Ishikawa (cell line): Measurements from ENCODE around the gene NKAPL.

Experiments
- CEBPB ChIP-seq: IDR thresholded peaks from 2 replicates; pipeline ENCODE4 v1.6.1; 2012
- CREB1 ChIP-seq: IDR thresholded peaks from 2 replicates; pipeline ENCODE4 v1.6.1; 2012; ENCODE audit warnings: low read depth
- EGR1 ChIP-seq: IDR thresholded peaks from 2 replicates; pipeline ENCODE4 v1.6.1; 2012
- EP300 ChIP-seq: IDR thresholded peaks from 2 replicates; pipeline ENCODE4 v1.6.1; 2012; ENCODE audit warnings: borderline replicate concordance
- FOXM1 ChIP-seq: IDR thresholded peaks from 2 replicates; pipeline ENCODE4 v1.6.1; 2012; ENCODE audit warnings: low read depth, borderline replicate concordance
- NFIC ChIP-seq: IDR thresholded peaks from 2 replicates; pipeline ENCODE4 v1.6.1; 2012
- RAD21 ChIP-seq: IDR thresholded peaks from 2 replicates; pipeline ENCODE4 v1.6.1; 2012; ENCODE audit warnings: low read depth
- TAF1 ChIP-seq: IDR thresholded peaks from 2 replicates; pipeline ENCODE4 v1.6.1; 2012; ENCODE audit warnings: low read depth, mild to moderate bottlenecking
- TCF12 ChIP-seq: IDR thresholded peaks from 2 replicates; pipeline ENCODE4 v1.6.1; 2012; ENCODE audit warnings: low read depth
- TEAD4 ChIP-seq: IDR thresholded peaks from 2 replicates; pipeline ENCODE4 v1.6.1; 2012
- YY1 ChIP-seq: IDR thresholded peaks from 2 replicates; pipeline ENCODE4 v1.6.1; 2012; ENCODE audit warnings: low read depth
- ZBTB7A ChIP-seq: IDR thresholded peaks from 2 replicates; pipeline ENCODE4 v1.6.1; 2012; ENCODE audit warnings: low read depth
- TF ChIP-seq, protein P1 (sequence below): IDR thresholded peaks from 2 replicates; pipeline ENCODE4 v1.6.1; 2012
- TF ChIP-seq, protein P2 (sequence below): IDR thresholded peaks from 2 replicates; pipeline ENCODE4 v1.6.1; 2012; ENCODE audit warnings: low read depth, mild to moderate bottlenecking
- TF ChIP-seq, protein P3 (sequence below): IDR thresholded peaks from 2 replicates; pipeline ENCODE4 v1.6.1; 2012

The NKAPL gene

DNA sequence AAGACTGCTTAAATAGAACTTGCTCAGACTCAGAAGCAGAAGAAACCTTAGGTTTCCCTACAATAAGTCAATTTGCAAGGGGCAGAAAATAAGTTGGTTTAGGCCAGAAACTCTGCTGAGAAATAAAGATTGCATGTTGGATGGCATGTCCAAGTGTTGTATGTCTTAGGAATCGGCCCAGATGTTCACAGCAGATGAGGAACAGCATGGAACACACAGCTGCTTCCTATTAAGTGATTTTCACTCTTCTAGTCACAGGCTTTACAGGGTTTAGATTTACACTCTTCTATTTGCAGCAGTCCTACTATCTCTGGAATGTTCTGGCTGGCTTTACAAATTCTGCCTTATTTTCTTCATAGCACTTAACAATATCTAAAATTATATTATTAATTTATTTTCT is 10.2 kb upstream of the NKAPL start:
- TF ChIP-seq, protein P1, sequence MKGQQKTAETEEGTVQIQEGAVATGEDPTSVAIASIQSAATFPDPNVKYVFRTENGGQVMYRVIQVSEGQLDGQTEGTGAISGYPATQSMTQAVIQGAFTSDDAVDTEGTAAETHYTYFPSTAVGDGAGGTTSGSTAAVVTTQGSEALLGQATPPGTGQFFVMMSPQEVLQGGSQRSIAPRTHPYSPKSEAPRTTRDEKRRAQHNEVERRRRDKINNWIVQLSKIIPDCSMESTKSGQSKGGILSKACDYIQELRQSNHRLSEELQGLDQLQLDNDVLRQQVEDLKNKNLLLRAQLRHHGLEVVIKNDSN, result no peak
- TF ChIP-seq TEAD4 (no peak), YY1 (no peak), TCF12 (no peak), EP300 (no peak), CREB1 (no peak), NFIC (no peak), TAF1 (no peak), ZBTB7A (no peak), CEBPB (no peak), EGR1 (no peak), RAD21 (no peak), FOXM1 (no peak)
- TF ChIP-seq, protein P2, sequence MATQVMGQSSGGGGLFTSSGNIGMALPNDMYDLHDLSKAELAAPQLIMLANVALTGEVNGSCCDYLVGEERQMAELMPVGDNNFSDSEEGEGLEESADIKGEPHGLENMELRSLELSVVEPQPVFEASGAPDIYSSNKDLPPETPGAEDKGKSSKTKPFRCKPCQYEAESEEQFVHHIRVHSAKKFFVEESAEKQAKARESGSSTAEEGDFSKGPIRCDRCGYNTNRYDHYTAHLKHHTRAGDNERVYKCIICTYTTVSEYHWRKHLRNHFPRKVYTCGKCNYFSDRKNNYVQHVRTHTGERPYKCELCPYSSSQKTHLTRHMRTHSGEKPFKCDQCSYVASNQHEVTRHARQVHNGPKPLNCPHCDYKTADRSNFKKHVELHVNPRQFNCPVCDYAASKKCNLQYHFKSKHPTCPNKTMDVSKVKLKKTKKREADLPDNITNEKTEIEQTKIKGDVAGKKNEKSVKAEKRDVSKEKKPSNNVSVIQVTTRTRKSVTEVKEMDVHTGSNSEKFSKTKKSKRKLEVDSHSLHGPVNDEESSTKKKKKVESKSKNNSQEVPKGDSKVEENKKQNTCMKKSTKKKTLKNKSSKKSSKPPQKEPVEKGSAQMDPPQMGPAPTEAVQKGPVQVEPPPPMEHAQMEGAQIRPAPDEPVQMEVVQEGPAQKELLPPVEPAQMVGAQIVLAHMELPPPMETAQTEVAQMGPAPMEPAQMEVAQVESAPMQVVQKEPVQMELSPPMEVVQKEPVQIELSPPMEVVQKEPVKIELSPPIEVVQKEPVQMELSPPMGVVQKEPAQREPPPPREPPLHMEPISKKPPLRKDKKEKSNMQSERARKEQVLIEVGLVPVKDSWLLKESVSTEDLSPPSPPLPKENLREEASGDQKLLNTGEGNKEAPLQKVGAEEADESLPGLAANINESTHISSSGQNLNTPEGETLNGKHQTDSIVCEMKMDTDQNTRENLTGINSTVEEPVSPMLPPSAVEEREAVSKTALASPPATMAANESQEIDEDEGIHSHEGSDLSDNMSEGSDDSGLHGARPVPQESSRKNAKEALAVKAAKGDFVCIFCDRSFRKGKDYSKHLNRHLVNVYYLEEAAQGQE, result no peak
- TF ChIP-seq, protein P3, sequence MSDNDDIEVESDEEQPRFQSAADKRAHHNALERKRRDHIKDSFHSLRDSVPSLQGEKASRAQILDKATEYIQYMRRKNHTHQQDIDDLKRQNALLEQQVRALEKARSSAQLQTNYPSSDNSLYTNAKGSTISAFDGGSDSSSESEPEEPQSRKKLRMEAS, result no peak

DNA sequence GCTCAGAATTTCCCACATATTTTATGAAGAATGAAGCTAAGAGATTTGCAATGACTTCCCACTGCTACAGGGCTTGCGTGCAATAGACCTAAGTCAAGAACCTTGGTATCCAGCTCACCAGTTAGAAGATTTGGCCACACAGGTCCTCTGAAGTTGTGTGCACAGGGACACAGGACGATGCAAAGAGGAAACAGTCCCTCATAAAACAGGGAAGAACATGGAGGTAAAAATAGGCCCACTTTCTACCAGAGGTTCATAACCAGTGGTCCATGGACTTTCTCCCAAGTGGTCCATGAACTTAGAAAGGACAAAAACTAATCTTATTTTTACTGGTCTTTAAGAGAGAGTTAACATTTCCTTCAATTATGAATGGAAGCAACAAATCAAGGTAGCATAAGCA is 8.3 kb upstream of the NKAPL start:
- TF ChIP-seq CEBPB (no peak), ZBTB7A (no peak), TEAD4 (no peak), YY1 (no peak), TCF12 (no peak), EGR1 (no peak), EP300 (no peak)

DNA sequence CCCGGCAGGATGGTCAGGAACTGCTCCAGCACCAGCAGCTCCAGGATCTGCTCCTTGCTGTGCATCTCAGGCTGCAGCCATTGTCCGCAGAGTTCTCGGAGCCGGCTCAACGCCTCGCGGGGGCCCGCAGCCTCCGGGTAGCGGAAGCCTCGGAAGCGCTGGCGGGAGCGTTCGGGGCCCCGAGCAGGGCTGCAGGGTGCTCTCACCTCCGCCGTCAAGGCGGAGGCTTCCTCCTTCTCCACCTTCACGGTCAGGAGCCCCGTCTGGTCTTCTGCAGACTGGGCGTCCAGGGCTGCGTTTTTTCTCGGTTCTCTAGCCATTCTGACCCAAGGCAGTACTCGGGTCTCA is 7.5 kb upstream of the NKAPL start:
- TF ChIP-seq, protein P1, result no peak
- TF ChIP-seq, protein P2, result no peak
- TF ChIP-seq EP300 (no peak), TEAD4 (no peak), ZBTB7A (no peak), TCF12 (no peak), YY1 (no peak), TAF1 (no peak), CEBPB (no peak), CREB1 (no peak), FOXM1 (no peak), RAD21 (no peak), NFIC (no peak)
- TF ChIP-seq, protein P3, result no peak

DNA sequence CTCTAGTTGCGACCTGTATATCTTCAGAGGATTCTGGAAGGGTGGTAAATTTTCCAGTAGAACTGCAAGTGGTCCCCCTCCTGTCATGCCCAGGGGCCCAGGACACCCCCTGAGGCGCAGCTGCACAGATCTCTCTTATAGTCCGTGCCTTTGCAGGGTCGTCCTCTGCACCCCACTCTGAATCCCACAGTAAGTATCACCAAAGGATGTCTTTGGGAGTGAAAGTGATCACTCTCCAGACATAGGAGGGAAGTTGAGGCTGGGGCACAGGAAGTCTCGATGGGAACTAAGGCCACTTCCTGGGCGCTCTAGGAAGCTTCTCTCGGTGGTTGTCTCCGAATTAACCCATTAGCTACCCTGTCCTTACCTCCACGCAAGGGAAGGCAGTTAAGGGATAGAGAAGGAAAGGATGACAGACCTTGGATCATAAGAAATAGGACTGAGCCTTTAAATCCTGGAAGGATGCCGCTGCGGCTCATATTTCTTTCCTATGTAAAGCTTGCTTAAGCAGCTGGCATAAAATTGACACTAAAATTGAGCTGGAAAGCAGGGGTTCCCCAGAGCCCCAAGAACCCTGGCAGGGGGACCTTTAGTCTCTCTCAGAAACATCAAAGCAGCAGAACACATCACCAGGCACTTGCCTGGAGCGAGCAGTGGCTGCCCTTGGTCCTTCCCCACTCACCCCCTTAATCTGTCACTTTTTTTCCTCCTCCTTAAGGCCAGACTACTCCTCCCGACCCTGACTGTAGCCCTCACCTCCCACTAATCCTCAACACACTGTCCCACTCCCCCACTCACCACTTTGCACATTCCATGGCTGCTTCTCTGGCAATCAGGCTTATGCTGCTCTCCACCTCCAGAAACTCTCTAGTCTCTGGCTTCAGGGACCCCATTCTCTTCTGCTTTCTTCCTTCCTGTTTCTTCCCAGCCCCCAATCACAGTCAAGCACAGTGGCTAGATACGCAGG is 6.8 kb upstream of the NKAPL start, which contains the start of gene ZKSCAN4:
Gene ZKSCAN4, minus strand, starts transcription at position 261 of the 967 bp plus-strand sequence. CDS start 289 bp downstream, outside the sequence.
- TF ChIP-seq, protein P2, result no peak
- TF ChIP-seq CEBPB, result no peak
- TF ChIP-seq, protein P3, result peak; percentile 60; the same call in 1 of the 2 replicates
- TF ChIP-seq RAD21, result no peak
- peak; percentile 82; the same call in 1 of the 2 replicates for TF ChIP-seq TAF1
- TF ChIP-seq, protein P1, result no peak
- TF ChIP-seq EP300, result no peak
- no peak for TF ChIP-seq EGR1
